ENCODE measurements around the gene ATP1B3. TPM values are rescaled to one million over a fixed set of nuclear protein-coding genes. Genes with fewer than 3 reads are reported as not detected.
A peak's percentile ranks its signal among the peaks of the same experiment; 100 is the strongest.

Gene ATP1B3
- polyA plus RNA-seq (2011; rRNA removed) (59.7 and 143 TPM in 2 replicates), polyA minus RNA-seq (2011; rRNA and poly(A)+ RNA removed) (47.3 and 68.4 TPM in 2 replicates)

- ChIA-PET CTCF (interaction anchor here (1.0 to 2.3 kb wide), 5 partner anchors 10 to 300 kb away, joined by 3 to 13 read pairs (median 4); partner anchors contain the start of gene RNF7), POLR2A (no interaction called here)
- TF ChIP-seq CTCF (IDR thresholded peaks at IDR 0.05; ENCODE audit: insufficient read depth, low read depth, low read length), result no peak
- H3K4me3 ChIP-seq (ENCODE audit: low read depth, low read length), result peak within 1 kb of the TSS; percentile 62
- H3K27me3 ChIP-seq (ENCODE audit: control insufficient read depth, insufficient read depth, low read length), result no peaks in the 10 kb centered on the region
- DNase-seq (ENCODE audit: low read depth), result no peak
- H3K36me3 ChIP-seq (ENCODE audit: control insufficient read depth, insufficient read depth, low read length), result no peaks in the 10 kb centered on the region
These were observed at the start of gene ATP1B3 for GRCh38 chr3:141876381-141876890. Gene ATP1B3, plus strand, starts transcription at chr3:141876643. Its CDS starts 159 bp downstream, at chr3:141876802.

DNA sequence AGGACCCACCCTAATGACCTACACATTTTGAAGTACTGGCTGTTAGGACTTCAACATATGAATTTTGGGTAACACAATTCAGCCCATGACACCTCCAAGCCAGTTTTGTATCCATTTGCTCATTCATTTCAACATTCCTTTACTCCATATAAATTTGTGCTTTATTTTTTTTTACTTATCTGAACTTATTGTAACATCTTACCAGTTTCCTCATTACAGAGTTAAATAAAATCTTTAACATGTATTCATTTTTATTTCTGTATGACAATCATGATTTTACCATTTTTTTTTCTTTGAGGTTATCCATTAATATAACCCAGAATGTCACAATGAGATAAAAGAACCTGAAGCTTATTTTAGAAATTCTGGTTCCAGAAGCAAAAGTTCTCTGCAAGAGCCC, 48.0 kb upstream of the ATP1B3 start:
- CTCF ChIA-PET, result no interaction called here
- POLR2A ChIA-PET, result no interaction called here
- TF ChIP-seq CTCF (IDR thresholded peaks at IDR 0.05; ENCODE audit: insufficient read depth, low read depth, low read length), result no peak

GRCh38 chr3:141828890-141829289, 47.6 kb upstream of the ATP1B3 start:
- H3K36me3 ChIP-seq (ENCODE audit: control insufficient read depth, insufficient read depth, low read length), result no peaks in the 10 kb centered on the region
- CTCF ChIA-PET, result no interaction called here
- TF ChIP-seq CTCF (IDR thresholded peaks at IDR 0.05; ENCODE audit: insufficient read depth, low read depth, low read length), result no peak
- no peak overlapping the region for H3K4me3 ChIP-seq (ENCODE audit: low read depth, low read length)
- peaks cover 5% of the 10 kb centered on the region for H3K27me3 ChIP-seq (ENCODE audit: control insufficient read depth, insufficient read depth, low read length)
- DNase-seq (ENCODE audit: low read depth), result no peak
- POLR2A ChIA-PET, result no interaction called here

More for the DNA sequence above, 48.0 kb upstream of the ATP1B3 start:
- Histone ChIP-seq H3K36me3 (ENCODE audit: control insufficient read depth, insufficient read depth, low read length) (no peaks in the 10 kb centered on the region), H3K4me3 (ENCODE audit: low read depth, low read length) (no peak overlapping the region), H3K27me3 (ENCODE audit: control insufficient read depth, insufficient read depth, low read length) (peaks cover 5% of the 10 kb centered on the region)
- DNase-seq (ENCODE audit: low read depth), result no peak

DNA sequence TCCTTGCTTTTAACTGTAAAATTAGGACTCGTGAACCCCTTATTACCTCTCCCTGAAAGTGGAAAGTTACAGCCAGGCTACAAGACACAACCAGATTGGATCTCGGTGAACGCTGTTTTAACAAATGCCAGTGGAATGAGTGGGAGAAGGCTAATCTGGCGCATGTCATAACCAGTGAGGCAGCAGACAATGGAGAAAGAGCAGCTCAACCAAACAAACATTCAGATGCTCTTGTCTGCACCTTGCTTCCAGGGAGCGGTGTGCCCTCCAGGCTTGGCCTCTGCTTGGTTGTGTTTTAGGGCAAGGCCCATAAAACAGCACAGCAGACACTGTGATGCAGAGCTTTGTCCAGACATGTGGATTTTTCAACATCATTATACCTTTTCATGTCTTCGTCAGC, 45.9 kb upstream of the ATP1B3 start:
- ChIA-PET CTCF (interaction anchor here (0.8 to 1.3 kb wide), 2 partner anchors 11 to 18 kb away, joined by 3 to 4 read pairs; no protein-coding TSS in a partner anchor), POLR2A (no interaction called here)
- H3K27me3 ChIP-seq (ENCODE audit: control insufficient read depth, insufficient read depth, low read length), result peaks cover 5% of the 10 kb centered on the region
- no peak overlapping the region for H3K4me3 ChIP-seq (ENCODE audit: low read depth, low read length)
- DNase-seq (ENCODE audit: low read depth), result no peak
- TF ChIP-seq CTCF (IDR thresholded peaks at IDR 0.05; ENCODE audit: insufficient read depth, low read depth, low read length), result no peak
- H3K36me3 ChIP-seq (ENCODE audit: control insufficient read depth, insufficient read depth, low read length), result no peaks in the 10 kb centered on the region

- no peak for TF ChIP-seq CTCF (IDR thresholded peaks at IDR 0.05; ENCODE audit: insufficient read depth, low read depth, low read length)
- peaks cover 2% of the 10 kb centered on the region; the same call in 1 of the 2 replicates for H3K27me3 ChIP-seq (ENCODE audit: control insufficient read depth, insufficient read depth, low read length)
- no peak for DNase-seq (ENCODE audit: low read depth)
- no peaks in the 10 kb centered on the region for H3K36me3 ChIP-seq (ENCODE audit: control insufficient read depth, insufficient read depth, low read length)
- H3K4me3 ChIP-seq (ENCODE audit: low read depth, low read length), result no peak overlapping the region
- CTCF ChIA-PET, result no interaction called here
- POLR2A ChIA-PET, result no interaction called here
These were observed 42.2 kb upstream of the ATP1B3 start for GRCh38 chr3:141834292-141834691.
